HepG2 (cell line): Measurements from ENCODE around the gene NCAM2. TPM values are rescaled to one million over a fixed set of nuclear protein-coding genes. Genes with fewer than 3 reads are reported as not detected.

Source experiments
- ATAC-seq: fragments of 200-7000 bp; cut with Tn5 transposase; 3 replicates; pipeline ENCODE4 v1.9.1; 2020; ENCODE audit warnings: mild to moderate bottlenecking, moderate library complexity
- BruUV-seq: library from RNA; stranded (reverse); fragments of 400-500 nt; replicated peaks from 2 replicates; lab custom pipeline; 2021; lab: Mats Ljungman, UMichigan
- CTCF ChIA-PET: fragments of 300-600 bp; formaldehyde crosslinking; extraction: SDS; loops from one replicate; lab custom pipeline; 2021; ENCODE audit warnings: low total read pairs, inconsistent platforms, low intra/inter-chr PET ratio; lab: Yijun Ruan, JAX
- POLR2A ChIA-PET: fragments of 350-600 bp; sonication (Branson Sonifier 250); formaldehyde crosslinking; loops from one replicate; lab custom pipeline; 2020; ENCODE audit warnings: antibody characterized with exemption, inconsistent platforms; lab: Yijun Ruan, JAX
- DNase-seq: peaks from one replicate; pipeline ENCODE4 v3.0.0-alpha.2; 2015; ENCODE audit warnings: low spot score
- FAIRE-seq: peaks from 3 replicates; lab custom pipeline; 2011; peaks lifted over from hg19 to GRCh38; lab: Jason Lieb, UNC
- H2AFZ ChIP-seq: one replicate; pipeline ENCODE4 v1.6.1; 2011; ENCODE audit warnings: low read length, inconsistent platforms
- H3K27ac ChIP-seq: fragments of 300-600 bp; 3 replicates; pipeline ENCODE4 v1.8.0; 2011; ENCODE audit warnings: mixed run types, mild to moderate bottlenecking, mixed read lengths, low read length, inconsistent platforms; ENCODE audit not compliant: insufficient read depth; ENCODE audit errors: extremely low read length
- H3K27me3 ChIP-seq, 2 experiments: fragments of 200-600 bp in 1 of 2; 2 replicates in 1 of 2; 3 replicates in 1 of 2; pipeline versions ENCODE4 v1.6.0 to v1.8.0; 2011; ENCODE audit warnings: low read length in 2 of 2, mild to moderate bottlenecking in 2 of 2, moderate library complexity in 2 of 2, inconsistent platforms in 1 of 2; ENCODE audit not compliant: insufficient read depth in 2 of 2, control insufficient read depth in 1 of 2
- H3K36me3 ChIP-seq, 2 experiments: fragments of 200-600 bp in 1 of 2; replicated peaks in 1 of 2; 2 replicates in 1 of 2; 3 replicates in 1 of 2; pipeline versions ENCODE4 v1.5.1 to v1.8.0; 2011; ENCODE audit warnings: low read length in 2 of 2, inconsistent platforms in 1 of 2; ENCODE audit not compliant: insufficient read depth in 2 of 2, control insufficient read depth in 1 of 2
- H3K4me1 ChIP-seq: 2 replicates; pipeline ENCODE4 v1.5.1; 2012; ENCODE audit warnings: low read length, inconsistent platforms; ENCODE audit not compliant: insufficient read depth
- H3K4me2 ChIP-seq: 2 replicates; pipeline ENCODE4 v1.6.0; 2011; ENCODE audit warnings: low read depth, low read length, inconsistent platforms
- H3K4me3 ChIP-seq, 3 experiments: fragments of 200-600 bp in 1 of 3; sonication (generic), shearing (Covaris generic) in 1 of 3; replicated peaks in 1 of 3; 2 replicates each; pipeline ENCODE4 v1.5.1; 2011 to 2016; ENCODE audit warnings: low read length in 3 of 3, inconsistent platforms in 2 of 3, low read depth in 2 of 3, mild to moderate bottlenecking in 2 of 3, control low read depth in 1 of 3, mixed read lengths in 1 of 3; ENCODE audit not compliant: insufficient read depth in 1 of 3
- H3K79me2 ChIP-seq: one replicate; pipeline ENCODE4 v1.6.1; 2011; ENCODE audit warnings: low read length, inconsistent platforms; ENCODE audit not compliant: insufficient read depth
- H3K9ac ChIP-seq: 2 replicates; pipeline ENCODE4 v1.6.0; 2011; ENCODE audit warnings: mild to moderate bottlenecking, low read depth, low read length, inconsistent platforms; ENCODE audit not compliant: insufficient read depth
- H3K9me3 ChIP-seq: 2 replicates; pipeline ENCODE4 v1.5.1; 2012; ENCODE audit warnings: mild to moderate bottlenecking, low read length
- H4K20me1 ChIP-seq: 2 replicates; pipeline ENCODE4 v1.6.0; 2011; ENCODE audit warnings: inconsistent platforms, mild to moderate bottlenecking, low read length, moderate library complexity; ENCODE audit not compliant: insufficient read depth
- BCL3 ChIP-seq: sonication (generic); formaldehyde crosslinking; IDR thresholded peaks from 2 replicates; pipeline ENCODE4 v1.5.1; 2020; ENCODE audit warnings: mild to moderate bottlenecking, missing genetic modification reagents, moderate library complexity
- BRD4 ChIP-seq: sonication (generic); formaldehyde crosslinking; IDR thresholded peaks from 2 replicates; pipeline ENCODE4 v1.4.0; 2020; ENCODE audit warnings: missing genetic modification reagents
- CERS6 ChIP-seq: sonication (generic); formaldehyde crosslinking; IDR thresholded peaks from 2 replicates; pipeline ENCODE4 v1.5.0; 2020; ENCODE audit warnings: missing genetic modification reagents
- FOXP4 ChIP-seq: sonication (generic); formaldehyde crosslinking; IDR thresholded peaks from 2 replicates; pipeline ENCODE4 v1.4.0; 2020; ENCODE audit warnings: missing genetic modification reagents
- FUBP1 ChIP-seq: sonication (generic); formaldehyde crosslinking; IDR thresholded peaks from 2 replicates; pipeline ENCODE4 v1.5.1; 2020; ENCODE audit warnings: missing genetic modification reagents, mild to moderate bottlenecking, borderline replicate concordance
- IKZF5 ChIP-seq: IDR thresholded peaks from 2 replicates; pipeline ENCODE4 v1.6.1; 2018; ENCODE audit warnings: missing genetic modification reagents, mild to moderate bottlenecking, missing compliant biosample characterization
- ZNF589 ChIP-seq: sonication (generic); formaldehyde crosslinking; conservative IDR thresholded peaks from 2 replicates; pipeline ENCODE4 v1.8.0; 2022; ENCODE audit warnings: mild to moderate bottlenecking, moderate library complexity, missing genetic modification reagents
- WGBS: methylation state at CpG from one replicate; pipeline ENCODE4 v1.1.6; 2017; ENCODE audit warnings: low lambda C conversion rate; 5-methylcytosine and 5-hydroxymethylcytosine counted together
- in situ Hi-C: cut with HindIII; loops from 2 replicates; pipeline ENCODE4 v1.10.0; 2017; ENCODE audit warnings: low pct_unique_long_range_greater_than_20kb; ENCODE audit not compliant: extremely low pct_ligation_motif_present
- intact Hi-C: fragments of 100-400 bp; cut with micrococcal nuclease; formaldehyde crosslinking; loops from one replicate; pipeline ENCODE4 v1.10.0; 2022; ENCODE audit not compliant: unreplicated experiment
- polyA plus RNA-seq, 8 experiments: library from polyadenylated mRNA; depleted of rRNA in 3 of 8; stranded (reverse) in 7 of 8; unstranded in 1 of 8; fragments of >200 nt; fragmentation: Illumina TruSeq in 4 of 8; extraction: Trizol in 4 of 8; gene quantifications; 2 replicates each; pipeline versions ENCODE4 v1.2.1 to v1.2.3, GENCODE V29; 2011 to 2016; ENCODE audit warnings: low read depth in 4 of 8, missing spikeins in 1 of 8, mixed read lengths in 1 of 8; ENCODE audit not compliant: insufficient read depth in 1 of 8
- total RNA-seq, 5 experiments: library from RNA; depleted of rRNA; stranded (reverse); fragments of >200 nt; fragmentation: Illumina TruSeq; extraction: Trizol; gene quantifications; 2 replicates each; pipeline ENCODE4 v1.2.3, GENCODE V29; 2016; ENCODE audit warnings: low read depth in 1 of 5

The NCAM2 gene
- total and polyA plus RNA-seq, 2 of the 13 experiments (the other 11 are each of a cell fraction or from before 2014, with no cell fraction given), result not detected

GRCh38 chr21:21232320-21232719 is 234.1 kb downstream of the NCAM2 start:
- FAIRE-seq (no peak), DNase-seq (no peak), ATAC-seq (no peak)
- in situ Hi-C loops (no loop called here), intact Hi-C loops (loop anchor here (10.0 kb wide), 1 partner anchor 1562 kb away; no protein-coding TSS in a partner anchor)
- ChIA-PET CTCF (no interaction called here), POLR2A (no interaction called here)
- no peak for TF ChIP-seq CERS6 (CRISPR knock-in tag)
- TF ChIP-seq BCL3 (CRISPR knock-in tag), result no peak
- TF ChIP-seq BRD4 (CRISPR knock-in tag), result no peak
- H3K9ac ChIP-seq, result no peak overlapping the region
- no peak overlapping the region for H2AFZ ChIP-seq
- 0% methylated on average over 1 of the region's 1 CpG for WGBS
- no peaks in the 10 kb centered on the region for H3K4me1 ChIP-seq
- no peak overlapping the region for H3K4me2 ChIP-seq
- no peak overlapping the region for H3K27ac ChIP-seq
- no peak overlapping the region for H3K4me3 ChIP-seq
- no peaks in the 10 kb centered on the region for H4K20me1 ChIP-seq
- H3K79me2 ChIP-seq, result no peaks in the 10 kb centered on the region
- H3K9me3 ChIP-seq, result peaks cover 48% of the 10 kb centered on the region
- H3K36me3 ChIP-seq, result no peaks in the 10 kb centered on the region
- H3K27me3 ChIP-seq, result no peaks in the 10 kb centered on the region
- no TSS peak for BruUV-seq

- Histone ChIP-seq H4K20me1 (no peaks in the 10 kb centered on the region), H3K4me3 (no peak overlapping the region), H3K27ac (no peak overlapping the region), H3K36me3 (no peaks in the 10 kb centered on the region), H3K9me3 (peaks cover 48% of the 10 kb centered on the region), H3K9ac (no peak overlapping the region), H3K4me1 (no peaks in the 10 kb centered on the region), H3K4me2 (no peak overlapping the region), H3K27me3 (no peaks in the 10 kb centered on the region), H2AFZ (no peak overlapping the region), H3K79me2 (no peaks in the 10 kb centered on the region)
- no TSS peak for BruUV-seq
- in situ Hi-C loops (no loop called here), intact Hi-C loops (loop anchor here (10.0 kb wide), 1 partner anchor 1562 kb away; no protein-coding TSS in a partner anchor)
- ATAC-seq, result no peak
- ChIA-PET CTCF (no interaction called here), POLR2A (no interaction called here)
- FAIRE-seq, result no peak
- no peak for DNase-seq
- TF ChIP-seq FUBP1, result no peak
- no peak for TF ChIP-seq CERS6 (CRISPR knock-in tag)
- TF ChIP-seq IKZF5 (CRISPR knock-in tag), result no peak
- TF ChIP-seq ZNF589, result no peak
- TF ChIP-seq FOXP4 (CRISPR knock-in tag), result no peak
Measured at GRCh38 chr21:21233051-21233450, 234.8 kb downstream of the NCAM2 start.
